Suppressor macrophage treated with lipopolysaccharide for 1 hour (primary cell): ENCODE measurements around the gene TCEANC.
"Not testable (repeated sequence)": the region's sequence is repeated elsewhere in the genome, so short reads cannot be mapped to it uniquely, and the experiment has no call there.

Experiments used
- DNase-seq, 3 donors: peaks; one replicate each; pipeline ENCODE4 v3.0.0-alpha.2; 2020 to 2022

Gene TCEANC

DNA sequence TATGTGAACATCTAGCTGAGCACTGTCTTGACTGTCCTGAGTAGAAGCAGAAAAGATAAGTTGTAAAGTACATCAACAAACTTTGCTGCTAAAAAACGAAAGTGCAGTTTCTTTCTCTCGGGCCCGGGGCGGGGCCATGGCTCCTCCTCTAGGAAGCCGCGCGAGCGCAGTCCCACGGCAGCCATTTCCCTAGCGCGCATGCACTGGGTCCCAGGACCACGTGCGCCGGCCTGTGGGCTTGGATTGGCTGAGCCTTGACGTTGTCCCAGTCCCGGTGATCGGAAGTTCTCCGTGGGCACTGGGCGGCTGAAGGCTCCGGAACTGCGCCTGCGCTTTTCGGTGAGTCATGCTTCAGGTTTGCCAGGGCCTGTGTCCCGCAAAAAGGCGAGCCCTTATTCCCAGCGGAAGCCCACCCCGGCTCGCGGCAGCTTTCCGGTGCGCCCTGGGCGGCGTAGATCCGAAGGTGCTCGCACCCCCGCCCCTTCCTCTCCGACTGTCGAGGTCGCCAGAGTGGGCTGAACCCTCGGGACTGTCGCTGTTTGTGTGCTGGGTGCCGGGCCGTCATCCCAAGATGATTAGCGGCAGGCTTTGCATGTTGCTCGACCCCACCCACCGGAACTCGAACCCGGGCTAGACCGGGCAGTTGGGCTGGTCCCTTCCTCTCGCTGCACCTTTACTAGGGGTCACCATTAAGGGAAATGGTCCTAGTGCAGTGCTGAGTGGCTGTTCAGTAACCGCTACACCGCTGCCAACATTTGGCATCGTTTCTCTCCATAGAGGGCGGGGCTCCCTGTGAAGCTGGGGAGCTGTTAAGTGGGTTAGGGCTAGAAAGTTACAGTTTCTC lies at the start of gene TCEANC:
TSS of gene TCEANC (plus strand) at position 292 of the 844 bp plus-strand sequence. CDS start 9,368 bp downstream, outside the sequence.
- DNase-seq: peak; percentile 94 to 95 (median 95)

DNA sequence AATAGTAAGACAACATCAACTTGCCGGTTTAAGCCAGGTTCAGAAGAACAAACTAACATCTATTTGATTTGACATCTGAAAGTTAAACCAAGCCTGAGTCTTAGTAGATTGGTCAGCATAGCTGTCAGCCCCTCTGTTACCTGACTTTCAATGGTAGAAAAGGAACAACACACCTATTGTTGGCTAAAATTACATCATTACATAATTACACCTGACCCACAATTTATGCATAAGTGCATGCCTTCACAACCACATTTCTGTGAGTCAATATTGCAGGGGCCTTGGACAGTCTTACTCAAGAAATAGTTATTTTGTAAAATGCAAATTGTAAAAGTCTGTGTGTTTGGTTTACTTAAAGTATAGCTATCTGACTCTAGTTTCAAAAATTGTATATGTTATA lies 47.3 kb upstream of the TCEANC start:
- DNase-seq: no peak

DNA sequence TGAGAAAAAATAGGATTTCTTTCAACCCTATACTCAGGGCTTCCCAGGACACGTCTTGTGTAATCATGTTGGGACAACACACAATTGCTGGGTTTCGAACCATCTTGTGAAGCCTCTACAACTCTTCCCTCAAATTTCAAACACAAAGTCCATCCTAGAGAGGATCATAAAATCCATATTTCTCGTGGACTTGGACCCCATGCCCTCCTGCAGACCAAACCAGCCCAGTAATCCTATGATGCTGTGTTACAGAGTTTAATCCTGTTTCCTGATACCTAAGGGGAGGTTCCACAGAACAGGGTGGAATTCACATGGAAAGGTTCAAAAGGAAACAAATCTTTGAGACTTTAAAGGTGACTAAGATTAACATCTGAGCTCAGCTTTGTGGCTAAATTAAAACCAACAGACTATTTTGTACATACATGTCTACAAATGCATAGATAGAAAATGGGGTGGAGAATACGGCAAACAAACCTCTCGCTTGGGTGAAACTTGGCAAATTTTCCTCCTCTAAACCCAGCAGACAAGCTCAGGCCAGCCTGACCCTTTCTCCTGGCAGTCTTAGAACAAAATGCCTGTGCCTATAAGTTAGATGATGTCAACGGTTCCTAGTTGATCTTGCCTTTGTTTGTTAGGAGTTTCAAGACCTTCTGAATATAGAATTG lies 45.5 kb upstream of the TCEANC start:
- DNase-seq: no peak

DNA sequence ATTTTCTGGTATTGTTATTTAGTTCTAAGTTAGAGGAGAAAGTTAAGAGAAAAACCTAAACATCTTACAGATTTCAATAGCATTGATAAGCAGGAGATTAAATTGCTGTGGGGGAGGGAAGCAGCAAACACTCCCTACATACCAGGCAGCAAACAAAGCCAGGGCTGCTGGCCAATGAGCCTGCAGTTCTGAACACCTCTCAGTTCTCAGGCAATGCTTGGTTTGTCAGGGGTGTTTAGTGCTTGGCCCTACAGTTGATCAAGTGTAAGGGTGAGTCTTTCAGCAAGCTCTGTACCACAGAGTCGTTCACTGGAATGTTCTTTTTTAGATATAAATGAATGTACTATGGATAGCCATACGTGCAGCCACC lies 45.0 kb upstream of the TCEANC start:
- no peak for DNase-seq

- DNase-seq: no peak
Observed at GRCh38 chrX:13614154-13614553, 38.8 kb upstream of the TCEANC start.

GRCh38 chrX:13620207-13620606 lies 32.7 kb upstream of the TCEANC start:
- DNase-seq: no peak

DNA sequence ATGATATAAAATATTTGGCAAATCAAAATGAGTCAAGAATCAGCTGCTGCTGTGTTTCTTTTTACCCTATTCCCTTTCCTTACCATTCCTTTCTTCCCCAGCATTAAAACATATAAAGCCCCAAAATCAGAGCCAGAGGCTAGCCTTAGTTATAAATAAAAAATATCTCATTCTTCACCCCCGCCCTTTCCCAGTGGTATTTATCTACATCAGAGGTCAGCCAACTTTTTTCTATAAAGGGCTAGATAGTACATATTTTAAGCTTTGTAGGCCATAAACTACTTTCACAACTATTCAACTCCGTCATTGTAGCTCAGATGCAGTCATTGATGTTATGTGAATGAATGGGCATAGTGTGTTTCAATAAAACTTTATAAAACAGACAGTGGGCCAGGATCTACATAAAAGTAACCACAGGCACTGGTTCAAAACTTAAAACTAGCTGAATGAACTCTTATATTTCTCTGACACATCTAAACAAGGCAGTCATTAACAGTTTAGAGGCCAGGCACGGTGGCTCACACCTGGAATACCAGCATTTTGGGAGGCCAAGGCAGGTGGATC lies 30.5 kb upstream of the TCEANC start:
- DNase-seq: no peak

- DNase-seq: no peak
Observed at GRCh38 chrX:13627306-13627705, 25.6 kb upstream of the TCEANC start.

DNA sequence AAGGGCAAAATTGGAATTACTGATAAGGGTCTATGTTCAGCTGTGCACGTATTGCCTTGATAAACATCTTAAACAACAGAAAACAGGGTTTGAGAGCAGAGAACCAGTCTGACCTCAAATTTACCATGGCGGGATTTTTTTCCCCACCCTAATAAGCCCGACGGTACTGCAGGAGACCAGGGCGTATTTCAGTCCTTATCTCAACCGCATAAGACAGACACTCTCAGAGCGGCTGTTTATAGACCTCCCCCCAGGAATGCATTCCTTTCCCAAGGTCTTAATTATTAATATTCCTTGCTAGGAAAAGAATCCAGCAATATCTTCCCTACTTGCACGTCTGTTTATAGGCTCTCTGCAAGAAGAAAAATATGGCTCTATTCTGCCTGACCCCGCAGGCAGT lies 15.7 kb upstream of the TCEANC start:
- DNase-seq: not testable (repeated sequence)

- no peak for DNase-seq
Observed at GRCh38 chrX:13638021-13638420, 14.9 kb upstream of the TCEANC start.

DNA sequence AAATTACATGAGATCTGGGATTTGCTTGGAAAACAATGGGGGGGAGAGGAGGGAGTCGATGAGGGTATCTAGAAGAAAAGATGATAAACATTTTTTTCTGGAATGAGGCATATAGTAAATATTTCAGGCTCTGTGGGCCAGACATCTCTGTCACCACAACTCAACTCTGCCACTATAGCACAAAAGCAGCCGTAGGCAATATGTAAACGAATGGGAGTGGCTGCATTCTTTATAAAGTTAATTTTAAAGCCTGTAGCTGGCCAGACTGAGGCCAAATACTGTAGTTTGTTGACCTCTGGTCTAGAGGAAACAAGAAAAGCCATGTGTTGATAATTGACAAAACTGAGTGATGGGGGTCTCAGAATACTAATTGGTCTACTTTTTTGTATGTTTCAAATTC lies 14.1 kb upstream of the TCEANC start:
- no peak for DNase-seq

DNA sequence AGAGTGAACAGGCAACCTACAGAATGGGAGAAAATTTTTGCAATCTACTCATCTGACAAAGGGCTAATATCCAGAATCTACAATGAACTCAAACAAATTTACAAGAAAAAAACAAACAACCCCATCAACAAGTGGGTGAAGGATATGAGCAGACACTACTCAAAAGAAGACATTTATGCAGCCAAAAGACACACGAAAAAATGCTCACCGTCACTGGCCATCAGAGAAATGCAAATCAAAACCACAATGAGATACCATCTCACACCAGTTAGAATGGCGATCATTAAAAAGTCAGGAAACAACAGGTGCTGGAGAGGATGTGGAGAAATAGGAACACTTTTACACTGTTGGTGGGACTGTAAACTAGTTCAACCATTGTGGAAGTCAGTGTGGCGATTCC lies 11.3 kb upstream of the TCEANC start:
- DNase-seq: not testable (repeated sequence)

DNA sequence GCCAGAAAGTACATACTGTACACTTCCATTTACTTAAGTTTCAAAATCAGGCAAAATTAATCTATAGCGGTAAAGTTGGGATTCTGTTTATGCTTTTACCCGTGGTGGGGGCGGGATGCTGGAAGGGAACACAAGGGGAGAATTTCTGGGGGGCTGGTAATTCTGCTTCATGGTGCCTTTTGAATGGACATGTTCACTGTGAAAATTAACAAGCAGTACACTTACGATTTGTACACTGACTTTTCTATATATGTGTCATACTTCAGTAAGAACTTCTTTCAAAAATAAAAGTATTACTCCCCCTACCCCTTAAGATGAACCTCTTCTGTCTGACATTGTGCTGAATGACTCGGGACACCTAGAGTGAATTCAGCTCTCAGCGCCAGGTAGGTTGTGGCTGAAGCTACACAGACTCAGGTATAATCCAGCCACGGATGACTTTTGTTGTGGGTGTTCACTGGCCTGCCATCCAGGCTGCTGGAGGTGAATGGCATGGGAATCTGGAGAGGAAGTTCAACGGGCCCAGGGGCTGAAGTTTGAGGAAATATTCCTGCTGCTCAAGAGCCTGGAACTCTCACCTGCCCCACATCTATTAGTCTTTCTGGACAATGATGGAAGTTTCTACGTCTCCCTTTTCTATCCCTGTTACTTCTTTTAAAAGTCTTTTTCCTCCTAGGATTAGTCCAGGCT lies 7.3 kb upstream of the TCEANC start:
- DNase-seq: no peak

GRCh38 chrX:13646154-13646549 lies 6.8 kb upstream of the TCEANC start:
- DNase-seq: peak; percentile 47 to 68 (median 52)

- peak; percentile 78 to 85 (median 83) for DNase-seq
Observed at GRCh38 chrX:13647709-13648212, 5.2 kb upstream of the TCEANC start.

DNA sequence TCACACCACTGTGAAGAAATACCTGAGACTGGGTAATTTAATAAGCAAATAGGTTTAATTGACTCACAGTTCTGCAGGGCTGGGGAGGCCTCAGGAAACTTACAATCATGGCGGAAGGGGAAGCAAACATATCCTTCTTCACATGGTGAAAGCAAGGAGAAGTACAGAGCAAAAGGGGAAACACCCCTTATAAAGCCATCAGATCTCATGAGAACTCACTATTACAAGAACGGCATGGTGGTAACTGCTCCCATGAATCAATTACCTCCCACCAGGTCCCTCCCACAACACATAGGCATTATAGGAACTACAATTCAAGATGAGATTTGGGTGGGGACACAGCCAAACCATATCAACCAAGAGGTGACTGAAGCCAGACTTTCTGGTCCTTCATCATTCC lies 4.6 kb upstream of the TCEANC start:
- DNase-seq: not testable (repeated sequence)

GRCh38 chrX:13649838-13650237 lies 3.1 kb upstream of the TCEANC start:
- no peak for DNase-seq

DNA sequence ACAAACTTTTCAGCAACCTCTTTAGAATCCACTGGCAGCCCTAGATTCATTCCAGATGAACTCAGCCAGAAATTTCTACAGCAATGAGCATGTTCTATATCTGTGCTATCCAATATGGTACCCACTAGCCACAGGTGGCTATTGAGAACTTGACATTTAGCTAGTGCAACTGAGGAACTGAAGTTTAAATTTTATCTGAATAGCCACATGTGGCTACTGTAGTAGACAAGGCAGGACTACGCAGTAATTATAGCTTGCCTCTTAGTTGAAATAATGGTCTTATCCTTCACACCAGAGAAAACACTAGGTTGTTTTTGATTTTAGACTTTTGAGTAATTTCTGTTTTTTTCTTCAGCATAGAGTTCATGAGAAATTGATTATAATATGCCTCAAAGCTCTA lies 2.6 kb upstream of the TCEANC start:
- DNase-seq: no peak

GRCh38 chrX:13651150-13651549 lies 1.8 kb upstream of the TCEANC start:
- DNase-seq: no peak

GRCh38 chrX:13652287-13652793 lies 601 bp upstream of the TCEANC start:
- peak in 2 of 3 donors; percentile 14 to 36 for DNase-seq

DNA sequence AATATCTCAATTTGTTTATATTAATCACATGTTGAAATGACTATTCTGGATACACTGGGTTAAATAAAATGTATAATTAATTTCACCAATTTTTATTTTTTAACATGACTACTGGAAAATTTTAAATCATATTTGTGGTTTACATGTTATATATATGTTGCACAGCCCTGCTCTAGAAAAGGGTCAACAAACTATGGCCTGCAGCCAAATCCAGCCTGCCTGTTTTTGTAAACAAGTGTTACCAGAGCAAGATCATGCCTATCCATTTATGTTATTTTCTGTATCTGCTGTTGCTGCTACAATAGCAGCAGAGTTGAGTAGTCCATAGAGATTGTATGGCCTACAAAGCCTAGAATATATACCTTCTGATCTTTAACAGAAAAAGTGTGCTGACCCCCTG lies 1.2 kb downstream of the TCEANC start:
- no peak for DNase-seq

- no peak for DNase-seq
Observed at GRCh38 chrX:13655674-13656073, 2.7 kb downstream of the TCEANC start.

- DNase-seq: peak; percentile 54 to 71 (median 65)
Observed at GRCh38 chrX:13658602-13659001, 5.7 kb downstream of the TCEANC start.
